Activated CD4-positive, alpha-beta memory T cell treated with anti-CD3 and anti-CD28 coated beads for 36 hours (primary cell): Measurements from ENCODE around the gene PLPP4. TPM values are rescaled to one million over a fixed set of nuclear protein-coding genes. Genes with fewer than 3 reads are reported as not detected.

ENCODE experiments used
- CTCF ChIA-PET: fragments of 350-600 bp; sonication (Branson Sonifier 250); formaldehyde crosslinking; loops from one replicate; lab custom pipeline; 2021; ENCODE audit warnings: antibody characterized with exemption, inconsistent platforms; lab: Charles Lee
- POLR2A ChIA-PET: fragments of 350-600 bp; sonication (Branson Sonifier 250); formaldehyde crosslinking; loops from one replicate; lab custom pipeline; 2021; ENCODE audit warnings: antibody characterized with exemption; lab: Charles Lee
- DNase-seq: peaks from one replicate; pipeline ENCODE4 v3.0.0-alpha.2; 2020
- H3K27ac Mint-ChIP-seq: one replicate; pipeline ENCODE4 v1.8.0; 2021; ENCODE audit warnings: mixed read lengths
- H3K27me3 Mint-ChIP-seq: one replicate; pipeline ENCODE4 v1.8.0; 2021; ENCODE audit warnings: mixed read lengths
- H3K36me3 Mint-ChIP-seq: one replicate; pipeline ENCODE4 v1.8.0; 2021; ENCODE audit warnings: mixed read lengths
- H3K4me1 Mint-ChIP-seq: one replicate; pipeline ENCODE4 v1.8.0; 2021; ENCODE audit warnings: low read depth, mixed read lengths
- H3K4me3 Mint-ChIP-seq: one replicate; pipeline ENCODE4 v1.8.0; 2021; ENCODE audit warnings: mild to moderate bottlenecking, mixed read lengths
- H3K9me3 Mint-ChIP-seq: one replicate; pipeline ENCODE4 v1.8.0; 2021; ENCODE audit warnings: mixed read lengths
- intact Hi-C: fragments of 100-400 bp; cut with micrococcal nuclease; formaldehyde crosslinking; loops from one replicate; pipeline ENCODE4 v1.15.1; 2023
- total RNA-seq, 2 experiments: library from RNA; stranded (reverse); gene quantifications; one replicate each; pipeline ENCODE4 v1.2.3, GENCODE V29; 2021

The PLPP4 gene
- total RNA-seq, 2 experiments from 2014 or later: not detected

GRCh38 chr10:120514959-120515358 is 57.9 kb downstream of the PLPP4 start:
- DNase-seq: no peak
- intact Hi-C loops: no loop called here
- no peaks in the 10 kb centered on the region for H3K4me1 Mint-ChIP-seq
- ChIA-PET CTCF (no interaction called here), POLR2A (no interaction called here)
- no peaks in the 10 kb centered on the region for H3K27me3 Mint-ChIP-seq
- H3K36me3 Mint-ChIP-seq: no peaks in the 10 kb centered on the region
- no peak overlapping the region for H3K27ac Mint-ChIP-seq
- no peak overlapping the region for H3K4me3 Mint-ChIP-seq
- no peaks in the 10 kb centered on the region for H3K9me3 Mint-ChIP-seq

GRCh38 chr10:120515741-120516140 is 58.7 kb downstream of the PLPP4 start:
- Mint-ChIP-seq H3K27ac (no peak overlapping the region), H3K4me1 (no peaks in the 10 kb centered on the region), H3K4me3 (no peak overlapping the region), H3K27me3 (no peaks in the 10 kb centered on the region), H3K36me3 (no peaks in the 10 kb centered on the region), H3K9me3 (no peaks in the 10 kb centered on the region)
- CTCF ChIA-PET: no interaction called here
- POLR2A ChIA-PET: no interaction called here
- no peak for DNase-seq
- intact Hi-C loops: no loop called here

GRCh38 chr10:120516426-120516825 is 59.4 kb downstream of the PLPP4 start:
- H3K9me3 Mint-ChIP-seq: no peaks in the 10 kb centered on the region
- DNase-seq: no peak
- ChIA-PET POLR2A (no interaction called here), CTCF (no interaction called here)
- intact Hi-C loops: no loop called here
- H3K4me3 Mint-ChIP-seq: no peak overlapping the region
- H3K4me1 Mint-ChIP-seq: no peaks in the 10 kb centered on the region
- no peak overlapping the region for H3K27ac Mint-ChIP-seq
- H3K36me3 Mint-ChIP-seq: no peaks in the 10 kb centered on the region
- no peaks in the 10 kb centered on the region for H3K27me3 Mint-ChIP-seq

- H3K36me3 Mint-ChIP-seq: no peaks in the 10 kb centered on the region
- no peak overlapping the region for H3K4me3 Mint-ChIP-seq
- H3K9me3 Mint-ChIP-seq: no peaks in the 10 kb centered on the region
- no peaks in the 10 kb centered on the region for H3K27me3 Mint-ChIP-seq
- no peaks in the 10 kb centered on the region for H3K4me1 Mint-ChIP-seq
- no peak for DNase-seq
- H3K27ac Mint-ChIP-seq: no peak overlapping the region
- intact Hi-C loops: no loop called here
- POLR2A ChIA-PET: no interaction called here
- CTCF ChIA-PET: no interaction called here
Observed at GRCh38 chr10:120517196-120517595, 60.2 kb downstream of the PLPP4 start.

GRCh38 chr10:120517881-120518484 is 61.0 kb downstream of the PLPP4 start:
- H3K4me1 Mint-ChIP-seq: no peaks in the 10 kb centered on the region
- no peak overlapping the region for H3K27ac Mint-ChIP-seq
- no peaks in the 10 kb centered on the region for H3K36me3 Mint-ChIP-seq
- ChIA-PET CTCF (no interaction called here), POLR2A (no interaction called here)
- DNase-seq: no peak
- H3K27me3 Mint-ChIP-seq: no peaks in the 10 kb centered on the region
- H3K4me3 Mint-ChIP-seq: no peak overlapping the region
- intact Hi-C loops: no loop called here
- no peaks in the 10 kb centered on the region for H3K9me3 Mint-ChIP-seq

GRCh38 chr10:120521880-120522279 is 64.9 kb downstream of the PLPP4 start:
- DNase-seq: no peak
- Mint-ChIP-seq H3K4me3 (no peak overlapping the region), H3K27ac (no peak overlapping the region), H3K27me3 (no peaks in the 10 kb centered on the region), H3K4me1 (no peaks in the 10 kb centered on the region), H3K36me3 (no peaks in the 10 kb centered on the region), H3K9me3 (no peaks in the 10 kb centered on the region)
- intact Hi-C loops: no loop called here
- ChIA-PET CTCF (no interaction called here), POLR2A (no interaction called here)

GRCh38 chr10:120527691-120528090 is 70.7 kb downstream of the PLPP4 start:
- ChIA-PET CTCF (no interaction called here), POLR2A (no interaction called here)
- no peak overlapping the region for H3K4me3 Mint-ChIP-seq
- H3K27me3 Mint-ChIP-seq: no peaks in the 10 kb centered on the region
- intact Hi-C loops: no loop called here
- H3K27ac Mint-ChIP-seq: no peak overlapping the region
- DNase-seq: no peak
- no peaks in the 10 kb centered on the region for H3K4me1 Mint-ChIP-seq
- no peaks in the 10 kb centered on the region for H3K36me3 Mint-ChIP-seq
- H3K9me3 Mint-ChIP-seq: peaks cover 2% of the 10 kb centered on the region

- POLR2A ChIA-PET: no interaction called here
- intact Hi-C loops: no loop called here
Observed at GRCh38 chr10:120530699-120531098, 73.7 kb downstream of the PLPP4 start.

GRCh38 chr10:120538091-120538490 is 81.1 kb downstream of the PLPP4 start:
- Mint-ChIP-seq H3K9me3 (peaks cover 11% of the 10 kb centered on the region), H3K36me3 (no peaks in the 10 kb centered on the region), H3K27ac (no peak overlapping the region), H3K4me1 (no peaks in the 10 kb centered on the region), H3K27me3 (no peaks in the 10 kb centered on the region), H3K4me3 (no peak overlapping the region)
- ChIA-PET POLR2A (no interaction called here), CTCF (no interaction called here)
- intact Hi-C loops: no loop called here
- no peak for DNase-seq

More at GRCh38 chr10:120530699-120531098, 73.7 kb downstream of the PLPP4 start:
- Mint-ChIP-seq H3K4me3 (no peak overlapping the region), H3K36me3 (no peaks in the 10 kb centered on the region), H3K27me3 (no peaks in the 10 kb centered on the region), H3K27ac (no peak overlapping the region), H3K9me3 (peaks cover 13% of the 10 kb centered on the region), H3K4me1 (no peaks in the 10 kb centered on the region)
- CTCF ChIA-PET: no interaction called here
- DNase-seq: no peak

GRCh38 chr10:120539076-120539475 is 82.0 kb downstream of the PLPP4 start:
- ChIA-PET POLR2A (no interaction called here), CTCF (no interaction called here)
- H3K4me3 Mint-ChIP-seq: no peak overlapping the region
- H3K4me1 Mint-ChIP-seq: no peaks in the 10 kb centered on the region
- H3K27me3 Mint-ChIP-seq: no peaks in the 10 kb centered on the region
- no peaks in the 10 kb centered on the region for H3K36me3 Mint-ChIP-seq
- no peak for DNase-seq
- intact Hi-C loops: no loop called here
- no peak overlapping the region for H3K27ac Mint-ChIP-seq
- peaks cover 10% of the 10 kb centered on the region for H3K9me3 Mint-ChIP-seq

GRCh38 chr10:120540486-120540885 is 83.5 kb downstream of the PLPP4 start:
- POLR2A ChIA-PET: no interaction called here
- CTCF ChIA-PET: interaction anchor here (1.1 kb wide), 1 partner anchor 11 kb away, joined by 3 read pairs; no protein-coding TSS in a partner anchor
- Mint-ChIP-seq H3K4me3 (no peak overlapping the region), H3K27ac (no peak overlapping the region), H3K9me3 (no peaks in the 10 kb centered on the region), H3K36me3 (no peaks in the 10 kb centered on the region), H3K4me1 (no peaks in the 10 kb centered on the region), H3K27me3 (no peaks in the 10 kb centered on the region)
- intact Hi-C loops: no loop called here
- DNase-seq: no peak

- intact Hi-C loops: no loop called here
- H3K36me3 Mint-ChIP-seq: no peaks in the 10 kb centered on the region
- CTCF ChIA-PET: no interaction called here
Observed at GRCh38 chr10:120541984-120542383, 85.0 kb downstream of the PLPP4 start.

GRCh38 chr10:120542591-120542990 is 85.6 kb downstream of the PLPP4 start:
- Mint-ChIP-seq H3K36me3 (no peaks in the 10 kb centered on the region), H3K27me3 (no peaks in the 10 kb centered on the region), H3K9me3 (peaks cover 3% of the 10 kb centered on the region), H3K27ac (no peak overlapping the region), H3K4me3 (no peak overlapping the region), H3K4me1 (no peaks in the 10 kb centered on the region)
- CTCF ChIA-PET: no interaction called here
- intact Hi-C loops: no loop called here
- POLR2A ChIA-PET: no interaction called here
- DNase-seq: no peak

More at GRCh38 chr10:120541984-120542383, 85.0 kb downstream of the PLPP4 start:
- Mint-ChIP-seq H3K4me1 (no peaks in the 10 kb centered on the region), H3K9me3 (peaks cover 3% of the 10 kb centered on the region), H3K4me3 (no peak overlapping the region), H3K27ac (no peak overlapping the region), H3K27me3 (no peaks in the 10 kb centered on the region)
- POLR2A ChIA-PET: no interaction called here
- DNase-seq: no peak
